Left ventricle myocardium inferior (tissue), 1 donor: Measurements from ENCODE around the gene PALLD. TPM values are rescaled to one million over a fixed set of nuclear protein-coding genes. Genes with fewer than 3 reads are reported as not detected.

ENCODE experiments used
- DNase-seq: peaks from one replicate; pipeline ENCODE4 v3.0.0-alpha.2; 2020
- H3K27ac ChIP-seq: fragments of 200-600 bp; replicated peaks from 2 replicates; pipeline ENCODE4 v1.8.0; 2021
- H3K27me3 ChIP-seq: fragments of 200-600 bp; 2 replicates; pipeline ENCODE4 v1.8.0; 2021; ENCODE audit warnings: low read depth
- H3K36me3 ChIP-seq: fragments of 200-600 bp; 2 replicates; pipeline ENCODE4 v1.8.0; 2021
- H3K4me1 ChIP-seq: fragments of 200-600 bp; 2 replicates; pipeline ENCODE4 v1.8.0; 2021
- H3K4me3 ChIP-seq: fragments of 200-600 bp; 2 replicates; pipeline ENCODE4 v1.8.0; 2021; ENCODE audit warnings: mild to moderate bottlenecking, moderate library complexity
- H3K9me3 ChIP-seq: fragments of 200-600 bp; replicated peaks from 2 replicates; pipeline ENCODE4 v1.8.0; 2021
- CTCF ChIP-seq: fragments of 200-600 bp; IDR thresholded peaks from 2 replicates; pipeline ENCODE4 v1.8.0; 2021; ENCODE audit warnings: antibody characterized with exemption, mild to moderate bottlenecking, borderline replicate concordance
- intact Hi-C: fragments of 100-400 bp; cut with micrococcal nuclease; formaldehyde crosslinking; loops from one replicate; pipeline ENCODE4 v1.11.0; 2022
- total RNA-seq: library from RNA; stranded (reverse); fragmentation: NEBNext Ultra II Directional; extraction: Animal tissue kit (Norgen Biotek cat#: 25700); gene quantifications from one replicate; pipeline ENCODE4 v1.2.1, GENCODE V29; 2021
- donor health status: DM: no; HTN: yes; CAD: no; lungs with severe emphysema.

PALLD gene
- total RNA-seq, 1 donor from 2014 or later: 871 TPM

- H3K27me3 ChIP-seq: no peaks in the 10 kb centered on the region
- H3K9me3 ChIP-seq: no peaks in the 10 kb centered on the region
- peaks cover 80% of the 10 kb centered on the region for H3K4me1 ChIP-seq
- intact Hi-C loops: no loop called here
- peak overlapping the region; percentile 17 for H3K27ac ChIP-seq
- no peak overlapping the region for H3K4me3 ChIP-seq
- DNase-seq: no peak
- H3K36me3 ChIP-seq: no peaks in the 10 kb centered on the region
- TF ChIP-seq CTCF: no peak
Measured at GRCh38 chr4:168609369-168609768, 112.5 kb downstream of the PALLD start.

GRCh38 chr4:168610911-168611530, 114.2 kb downstream of the PALLD start:
- Histone ChIP-seq H3K4me1 (peaks cover 80% of the 10 kb centered on the region), H3K27me3 (no peaks in the 10 kb centered on the region), H3K27ac (no peak overlapping the region), H3K4me3 (no peak overlapping the region), H3K9me3 (no peaks in the 10 kb centered on the region), H3K36me3 (no peaks in the 10 kb centered on the region)
- no peak for DNase-seq
- TF ChIP-seq CTCF: no peak
- intact Hi-C loops: no loop called here

GRCh38 chr4:168612450-168613135, 115.7 kb downstream of the PALLD start:
- DNase-seq: no peak
- Histone ChIP-seq H3K27ac (peak overlapping the region; percentile 20), H3K36me3 (no peaks in the 10 kb centered on the region), H3K4me1 (peaks cover 65% of the 10 kb centered on the region), H3K27me3 (no peaks in the 10 kb centered on the region), H3K9me3 (no peaks in the 10 kb centered on the region), H3K4me3 (no peak overlapping the region)
- no peak for TF ChIP-seq CTCF
- intact Hi-C loops: no loop called here

- Histone ChIP-seq H3K27ac (no peak overlapping the region), H3K4me3 (no peak overlapping the region), H3K4me1 (peaks cover 60% of the 10 kb centered on the region), H3K36me3 (no peaks in the 10 kb centered on the region), H3K27me3 (no peaks in the 10 kb centered on the region), H3K9me3 (no peaks in the 10 kb centered on the region)
- intact Hi-C loops: no loop called here
- no peak for TF ChIP-seq CTCF
- DNase-seq: no peak
Measured at GRCh38 chr4:168613869-168614268, 117.0 kb downstream of the PALLD start.

- no peak overlapping the region for H3K27ac ChIP-seq
- no peak for TF ChIP-seq CTCF
- H3K4me1 ChIP-seq: peaks cover 56% of the 10 kb centered on the region
Measured at GRCh38 chr4:168614281-168615057, 117.6 kb downstream of the PALLD start.

More at GRCh38 chr4:168614281-168615057, 117.6 kb downstream of the PALLD start:
- no peak for DNase-seq
- intact Hi-C loops: no loop called here
- Histone ChIP-seq H3K27me3 (no peaks in the 10 kb centered on the region), H3K4me3 (no peak overlapping the region), H3K36me3 (no peaks in the 10 kb centered on the region), H3K9me3 (no peaks in the 10 kb centered on the region)
